Effector memory CD8-positive, alpha-beta T cell (primary cell): ENCODE results near the gene FRMD4B.
A peak's percentile ranks its signal among the peaks of the same experiment; 100 is the strongest.

ENCODE experiments used
- ATAC-seq: fragments of 150-1000 bp; cut with Tn5 transposase; replicated peaks from 2 replicates; pipeline ENCODE4 v1.10.0; 2021; ENCODE audit warnings: mild to moderate bottlenecking, moderate library complexity
- DNase-seq, 3 experiments: peaks; one replicate each; pipeline ENCODE4 v3.0.0; 2021
- H3K27ac Mint-ChIP-seq, 2 donors: one replicate each; pipeline ENCODE4 v1.8.0; 2022; ENCODE audit warnings: mild to moderate bottlenecking in 2 of 2, mixed read lengths in 2 of 2, moderate library complexity in 2 of 2
- H3K27me3 Mint-ChIP-seq, 2 donors: one replicate each; pipeline ENCODE4 v1.8.0; 2022; ENCODE audit warnings: mixed read lengths in 2 of 2
- H3K36me3 Mint-ChIP-seq: one replicate; pipeline ENCODE4 v1.8.0; 2022; ENCODE audit warnings: mild to moderate bottlenecking, moderate library complexity, mixed read lengths; ENCODE audit not compliant: insufficient read depth
- H3K4me1 Mint-ChIP-seq, 2 donors: one replicate each; pipeline ENCODE4 v1.8.0; 2022; ENCODE audit warnings: low read depth in 2 of 2, mixed read lengths in 2 of 2
- H3K4me3 Mint-ChIP-seq, 2 donors: one replicate each; pipeline ENCODE4 v1.8.0; 2022; ENCODE audit warnings: mild to moderate bottlenecking in 2 of 2, mixed read lengths in 2 of 2, moderate library complexity in 2 of 2
- H3K9me3 Mint-ChIP-seq, 2 donors: one replicate each; pipeline ENCODE4 v1.8.0; 2022; ENCODE audit warnings: mixed read lengths in 2 of 2

FRMD4B gene

DNA sequence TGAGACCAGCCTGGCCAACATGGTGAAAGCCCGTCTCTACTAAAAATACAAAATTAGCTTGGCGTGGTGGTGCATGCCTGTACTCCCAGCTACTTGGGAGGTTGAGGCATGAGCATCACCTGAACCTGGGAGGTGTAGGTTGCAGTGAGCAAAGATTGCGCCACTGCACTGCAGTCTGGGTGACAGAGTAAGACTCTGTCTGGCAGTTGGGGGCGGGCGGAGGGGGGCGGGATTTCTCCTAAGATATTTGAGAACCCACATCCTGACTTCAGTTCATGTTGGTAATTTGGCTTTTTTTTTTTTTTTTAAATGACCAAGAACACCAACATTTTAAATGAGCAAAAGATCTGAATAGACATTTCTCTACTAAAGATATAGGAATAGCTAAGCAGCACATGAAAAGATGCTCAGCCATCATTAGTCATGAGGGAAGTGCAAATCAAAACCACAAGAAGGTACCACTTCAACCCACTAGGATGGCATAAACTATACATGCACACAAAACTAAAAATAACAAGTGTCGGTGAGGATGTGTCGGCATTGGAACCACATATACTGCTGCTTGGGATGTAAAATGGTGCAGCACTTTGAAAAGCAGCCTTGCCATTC is 187.9 kb downstream of the FRMD4B start:
- Mint-ChIP-seq H3K27ac (peak overlapping the region; percentile 94 to 97), H3K4me3 (peak overlapping the region; percentile 89), H3K4me1 (peaks cover 27 to 38% of the 10 kb centered on the region in 2 donors), H3K36me3 (peaks cover 41% of the 10 kb centered on the region), H3K9me3 (no peaks in the 10 kb centered on the region), H3K27me3 (no peaks in the 10 kb centered on the region)
- peak; percentile 38 to 41 (median 40) for DNase-seq
- ATAC-seq, result peak; percentile 73

DNA sequence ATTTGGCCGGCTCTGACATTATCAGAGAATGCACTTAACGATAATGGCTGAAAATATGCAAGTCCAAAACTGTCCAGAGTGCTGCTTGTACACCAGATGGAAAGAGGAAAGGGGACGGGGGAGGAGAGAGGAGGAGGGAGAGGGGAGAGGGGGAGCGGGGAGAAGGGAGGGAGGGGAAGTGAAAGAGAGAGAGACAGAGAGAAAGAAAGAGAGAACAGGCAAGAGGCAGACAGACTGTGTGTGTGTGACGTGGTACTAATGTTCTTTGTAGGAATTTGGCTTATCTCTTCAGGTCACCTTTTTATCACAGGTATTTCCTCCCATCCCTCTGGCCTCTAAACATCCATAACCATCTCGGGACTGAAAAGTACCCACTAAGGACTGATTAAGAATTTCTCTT is 188.4 kb downstream of the FRMD4B start:
- peaks cover 27 to 38% of the 10 kb centered on the region in 2 donors for H3K4me1 Mint-ChIP-seq
- H3K36me3 Mint-ChIP-seq, result peaks cover 47% of the 10 kb centered on the region
- DNase-seq (no peak), ATAC-seq (no peak)
- peak overlapping the region; percentile 94 to 97 for H3K27ac Mint-ChIP-seq
- no peaks in the 10 kb centered on the region for H3K9me3 Mint-ChIP-seq
- peak overlapping the region; percentile 44 to 89 for H3K4me3 Mint-ChIP-seq
- no peaks in the 10 kb centered on the region for H3K27me3 Mint-ChIP-seq

DNA sequence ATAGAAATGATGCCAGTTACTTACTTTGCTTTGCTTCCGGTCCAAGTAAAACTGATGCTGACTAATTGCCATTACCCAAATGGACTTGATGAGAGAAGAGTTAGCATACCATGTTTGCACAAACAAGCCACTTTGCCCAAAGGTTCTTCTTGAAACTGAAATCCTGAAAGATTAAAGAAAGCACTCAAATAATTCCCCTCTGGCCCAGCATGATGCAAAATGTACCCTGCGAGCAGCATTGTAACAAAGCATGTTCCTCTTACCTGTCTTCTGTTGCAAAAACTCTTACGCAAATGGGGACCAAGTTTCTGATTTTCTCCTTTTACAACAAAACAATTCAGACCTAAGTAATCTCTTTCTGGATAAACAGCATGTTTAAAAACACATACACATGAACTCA is 189.0 kb downstream of the FRMD4B start:
- peaks cover 51% of the 10 kb centered on the region for H3K36me3 Mint-ChIP-seq
- DNase-seq (no peak), ATAC-seq (no peak)
- H3K27me3 Mint-ChIP-seq, result no peaks in the 10 kb centered on the region
- peaks cover 27 to 38% of the 10 kb centered on the region in 2 donors for H3K4me1 Mint-ChIP-seq
- no peaks in the 10 kb centered on the region for H3K9me3 Mint-ChIP-seq
- peak overlapping the region in 1 of 2 donors; percentile 44 for H3K4me3 Mint-ChIP-seq
- peak overlapping the region; percentile 94 to 97 for H3K27ac Mint-ChIP-seq

DNA sequence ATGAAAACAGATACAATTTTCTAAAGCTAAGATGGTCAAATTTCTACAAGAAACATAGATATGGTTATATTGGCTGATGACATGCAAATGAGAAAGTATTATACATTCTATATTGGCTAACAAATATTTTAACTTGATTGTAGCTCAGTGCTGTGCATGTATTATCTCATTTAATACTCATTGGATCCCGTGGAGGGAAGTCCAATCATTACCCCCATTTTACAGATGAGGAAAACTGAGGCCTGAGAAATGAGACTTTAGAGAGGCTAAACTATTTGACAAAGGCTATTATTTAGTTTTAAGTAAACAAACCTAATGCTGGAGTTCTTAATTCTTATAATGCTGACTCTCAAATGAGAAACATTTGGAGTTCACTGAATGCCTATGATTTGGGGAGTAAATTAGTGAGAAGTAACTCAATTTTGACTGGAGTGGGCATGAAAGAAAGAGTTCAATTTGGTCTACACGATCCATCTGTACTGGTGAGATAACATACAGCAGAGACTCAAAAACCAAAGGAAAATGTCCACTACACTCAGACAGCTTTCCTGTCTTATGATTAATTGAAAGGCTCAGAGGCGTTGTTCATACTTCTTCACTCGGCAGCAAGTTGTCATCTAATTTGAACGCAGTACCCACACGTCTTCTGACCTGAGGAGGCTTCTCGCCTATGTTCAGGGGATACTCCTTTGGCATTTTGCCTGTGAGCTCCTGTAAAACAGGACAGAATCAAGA is 191.3 kb downstream of the FRMD4B start:
- Mint-ChIP-seq H3K4me3 (peak overlapping the region in 1 of 2 donors; percentile 54), H3K36me3 (peaks cover 58% of the 10 kb centered on the region), H3K27me3 (no peaks in the 10 kb centered on the region), H3K9me3 (no peaks in the 10 kb centered on the region), H3K27ac (no peak overlapping the region), H3K4me1 (peaks cover 22 to 32% of the 10 kb centered on the region in 2 donors)
- DNase-seq (no peak), ATAC-seq (no peak)

DNA sequence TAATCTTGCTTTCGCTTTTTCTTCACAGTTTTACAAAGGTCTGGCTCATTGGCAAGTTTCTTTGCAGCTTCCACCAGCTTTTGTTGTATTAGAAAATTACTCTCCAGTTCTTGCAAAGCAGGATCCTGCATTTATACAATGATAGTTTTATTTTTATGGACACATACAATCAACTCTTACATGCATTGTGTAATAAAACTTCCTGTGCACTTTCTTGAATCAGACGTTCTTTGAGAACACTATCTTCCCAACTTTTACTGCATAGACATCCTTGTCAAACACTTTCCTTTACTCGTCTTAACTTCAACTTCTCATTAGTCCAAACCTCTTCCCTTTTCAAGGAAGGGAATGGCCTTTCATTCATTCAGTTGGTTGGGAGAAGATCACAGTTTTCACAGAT is 192.1 kb downstream of the FRMD4B start:
- Mint-ChIP-seq H3K27ac (peak overlapping the region in 1 of 2 donors; percentile 7), H3K4me3 (peak overlapping the region; percentile 50 to 54), H3K27me3 (no peaks in the 10 kb centered on the region), H3K9me3 (no peaks in the 10 kb centered on the region), H3K36me3 (peaks cover 60% of the 10 kb centered on the region), H3K4me1 (peaks cover 14 to 24% of the 10 kb centered on the region in 2 donors)
- no peak for ATAC-seq
- DNase-seq, result no peak

DNA sequence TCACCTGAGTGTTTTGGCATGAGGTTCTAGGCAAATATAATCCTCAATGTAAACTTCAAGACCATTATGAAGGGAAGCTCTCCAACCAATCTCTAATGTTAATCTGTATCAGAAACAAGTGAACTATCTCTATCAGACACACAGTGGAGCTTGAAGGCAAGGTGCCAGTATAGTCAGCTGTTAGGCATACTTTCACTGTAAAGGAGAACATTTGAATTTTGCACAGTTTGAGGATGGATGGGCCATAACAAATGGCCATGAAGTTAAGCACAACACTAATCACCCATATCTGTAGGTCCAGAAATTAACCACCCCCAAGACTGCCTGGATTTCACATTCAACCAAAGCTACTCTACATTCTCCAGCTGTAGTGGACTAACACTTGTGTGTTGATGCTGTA is 194.4 kb downstream of the FRMD4B start:
- Mint-ChIP-seq H3K27me3 (no peaks in the 10 kb centered on the region), H3K4me3 (no peak overlapping the region), H3K4me1 (peaks cover 4 to 9% of the 10 kb centered on the region in 2 donors), H3K27ac (no peak overlapping the region), H3K36me3 (peaks cover 74% of the 10 kb centered on the region), H3K9me3 (no peaks in the 10 kb centered on the region)
- DNase-seq, result no peak
- ATAC-seq, result no peak

DNA sequence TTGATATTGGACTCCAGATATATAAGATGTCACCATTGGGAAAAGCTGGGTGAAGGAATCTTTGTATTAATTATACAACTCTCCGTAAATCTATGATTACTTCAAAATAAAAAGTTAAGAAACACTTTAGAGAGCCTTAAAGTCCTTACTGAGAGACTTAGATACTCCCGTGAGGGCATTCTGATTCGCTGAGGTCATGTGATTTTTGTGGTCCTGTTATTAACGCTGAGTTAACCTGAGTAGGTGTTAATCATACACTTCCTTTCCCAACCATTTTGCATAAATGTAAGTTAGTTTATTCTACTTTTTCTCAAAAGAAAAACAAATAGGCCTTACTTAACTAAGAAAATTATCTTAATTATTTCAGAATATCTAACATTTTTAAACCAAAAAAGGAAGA is 196.4 kb downstream of the FRMD4B start:
- Mint-ChIP-seq H3K4me1 (peaks cover 4 to 9% of the 10 kb centered on the region in 2 donors), H3K27ac (no peak overlapping the region), H3K36me3 (peaks cover 79% of the 10 kb centered on the region), H3K9me3 (no peaks in the 10 kb centered on the region), H3K27me3 (no peaks in the 10 kb centered on the region), H3K4me3 (no peak overlapping the region)
- no peak for DNase-seq
- ATAC-seq, result no peak

DNA sequence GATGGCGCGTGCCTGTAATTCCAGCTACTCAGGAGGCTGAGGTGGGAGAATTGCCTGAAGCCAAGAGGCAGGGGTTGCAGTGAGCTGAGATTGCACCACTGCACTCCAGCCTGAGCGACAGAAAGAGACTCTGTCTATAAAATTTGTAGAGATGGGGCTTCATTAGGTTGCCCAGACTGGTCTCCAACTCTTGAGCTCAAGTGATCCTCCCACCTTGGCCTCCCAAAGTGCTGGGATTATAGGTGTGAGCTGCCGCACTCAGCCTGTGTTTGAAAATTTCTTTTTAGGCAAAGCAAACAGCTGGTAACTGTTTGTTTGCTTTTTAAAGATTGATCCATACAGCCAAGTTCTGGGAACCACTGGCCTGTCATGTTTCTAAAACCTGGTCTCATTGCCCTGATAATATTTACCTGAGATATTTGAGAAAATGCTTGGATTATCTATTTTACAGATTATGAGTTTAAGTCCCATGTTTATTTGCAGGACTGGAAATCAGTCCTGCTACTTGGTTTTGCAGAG is 199.3 kb downstream of the FRMD4B start:
- no peaks in the 10 kb centered on the region for H3K4me1 Mint-ChIP-seq
- H3K9me3 Mint-ChIP-seq, result no peaks in the 10 kb centered on the region
- DNase-seq (no peak), ATAC-seq (no peak)
- no peaks in the 10 kb centered on the region for H3K27me3 Mint-ChIP-seq
- H3K4me3 Mint-ChIP-seq, result no peak overlapping the region
- no peak overlapping the region for H3K27ac Mint-ChIP-seq
- peaks cover 68% of the 10 kb centered on the region for H3K36me3 Mint-ChIP-seq

DNA sequence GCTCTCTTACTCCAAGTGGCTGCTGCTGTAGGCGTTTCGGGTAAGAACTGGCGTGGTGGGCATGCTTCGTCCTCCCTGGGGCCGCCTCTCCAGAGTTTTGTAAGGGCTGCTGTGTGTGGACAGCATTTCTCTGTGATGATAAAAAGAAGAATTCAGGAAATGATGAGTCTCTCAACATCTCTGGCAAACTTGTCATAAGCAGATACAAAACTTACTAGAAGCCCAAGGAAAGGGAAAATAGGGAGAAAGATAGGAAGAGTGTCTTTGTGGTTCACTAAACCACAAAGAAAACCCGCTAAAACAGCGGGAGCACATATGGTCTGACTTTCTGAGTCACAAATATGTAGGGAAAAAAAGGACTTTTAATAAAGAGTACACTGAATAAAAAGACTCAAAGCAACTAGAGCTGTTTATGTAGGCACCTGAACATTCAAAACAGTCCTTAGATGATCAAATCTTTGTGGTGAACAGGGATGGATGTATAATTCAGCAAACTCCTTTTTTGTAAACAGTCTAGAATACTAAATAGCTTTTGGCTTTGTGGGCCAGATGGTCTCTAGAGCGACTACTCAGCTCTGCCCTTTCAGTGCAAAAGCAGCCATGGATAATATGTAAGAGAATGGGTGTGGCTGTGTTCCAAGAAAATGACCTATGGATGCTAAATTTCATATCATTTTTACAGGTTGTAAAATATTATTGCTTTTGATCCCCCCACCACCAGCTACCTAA is 203.1 kb downstream of the FRMD4B start:
- peak overlapping the region in 1 of 2 donors; percentile 53 for H3K27ac Mint-ChIP-seq
- no peak for DNase-seq
- H3K27me3 Mint-ChIP-seq, result no peaks in the 10 kb centered on the region
- no peak for ATAC-seq
- no peaks in the 10 kb centered on the region for H3K9me3 Mint-ChIP-seq
- no peak overlapping the region for H3K4me3 Mint-ChIP-seq
- peaks cover 7% of the 10 kb centered on the region in 2 donors for H3K4me1 Mint-ChIP-seq
- H3K36me3 Mint-ChIP-seq, result peaks cover 73% of the 10 kb centered on the region

DNA sequence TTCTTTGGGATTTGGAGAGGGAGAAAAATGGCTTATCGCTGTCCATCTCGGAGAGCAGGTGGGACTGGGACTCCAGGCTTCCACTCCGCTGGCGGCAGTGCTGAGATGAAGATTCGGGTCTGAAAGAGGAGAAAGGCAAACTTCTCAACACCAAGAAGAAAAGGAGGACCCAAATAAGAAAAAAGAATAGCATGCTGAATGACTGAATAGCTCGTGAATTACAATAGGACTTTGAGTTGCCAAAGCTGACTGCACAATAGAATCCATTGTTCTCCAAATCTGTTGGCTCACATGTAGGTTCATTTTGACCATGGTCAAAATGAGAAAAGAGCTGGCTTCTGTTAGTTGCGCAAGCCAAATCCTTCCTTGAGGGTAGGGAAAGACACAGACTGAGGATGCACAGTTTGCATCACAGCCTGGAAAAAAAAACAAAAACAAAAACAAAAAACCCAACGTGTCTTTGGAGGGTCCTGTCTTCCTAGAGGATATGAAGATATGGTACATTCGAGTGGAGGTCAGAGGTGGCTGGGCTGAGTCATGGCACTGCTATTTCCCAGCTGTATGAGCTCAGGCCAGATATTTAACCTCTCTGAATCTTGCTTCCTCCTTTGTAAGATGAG is 204.2 kb downstream of the FRMD4B start:
- ATAC-seq (no peak), DNase-seq (no peak)
- Mint-ChIP-seq H3K9me3 (no peaks in the 10 kb centered on the region), H3K4me3 (no peak overlapping the region), H3K27ac (peak overlapping the region in 1 of 2 donors; percentile 53), H3K36me3 (peaks cover 63% of the 10 kb centered on the region), H3K27me3 (no peaks in the 10 kb centered on the region), H3K4me1 (peaks cover 7 to 13% of the 10 kb centered on the region in 2 donors)

DNA sequence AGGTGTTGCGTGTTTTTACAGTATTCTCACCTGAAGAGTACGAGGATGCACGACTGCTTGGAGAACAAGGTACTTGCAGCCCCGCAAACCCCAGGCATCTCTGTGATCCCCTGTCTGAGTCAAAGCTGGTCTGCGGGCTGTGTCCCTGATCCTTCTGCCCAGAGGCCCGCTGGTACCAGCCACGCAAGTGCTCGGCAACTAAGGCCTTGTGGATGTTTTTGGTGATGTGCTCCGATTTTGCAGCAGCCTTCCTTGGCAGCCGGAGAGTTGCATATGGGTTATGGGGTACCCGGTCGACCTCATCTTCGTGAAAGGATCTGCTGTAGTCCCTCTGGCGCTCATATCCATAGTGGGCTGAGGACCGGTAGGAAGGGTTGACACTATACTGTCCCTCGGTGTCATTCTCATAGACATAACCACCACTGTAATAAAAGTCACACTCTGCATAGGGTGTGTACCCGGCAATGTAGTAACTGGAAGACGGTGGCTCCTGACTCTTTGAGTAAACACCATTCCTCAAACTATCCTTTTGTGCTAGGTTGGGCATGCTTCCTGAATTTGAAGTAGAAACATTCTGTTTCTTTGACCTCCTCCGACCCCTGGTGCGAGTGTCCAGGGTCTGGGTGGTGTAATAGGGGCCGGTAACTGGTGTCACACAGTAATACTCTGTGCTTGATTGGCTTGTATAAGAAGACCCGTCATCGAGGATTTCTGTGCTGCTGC is 204.9 kb downstream of the FRMD4B start:
- DNase-seq (no peak), ATAC-seq (no peak)
- no peaks in the 10 kb centered on the region for H3K9me3 Mint-ChIP-seq
- H3K4me3 Mint-ChIP-seq, result no peak overlapping the region
- no peak overlapping the region for H3K27ac Mint-ChIP-seq
- no peaks in the 10 kb centered on the region for H3K27me3 Mint-ChIP-seq
- peaks cover 7 to 13% of the 10 kb centered on the region in 2 donors for H3K4me1 Mint-ChIP-seq
- H3K36me3 Mint-ChIP-seq, result peaks cover 61% of the 10 kb centered on the region

DNA sequence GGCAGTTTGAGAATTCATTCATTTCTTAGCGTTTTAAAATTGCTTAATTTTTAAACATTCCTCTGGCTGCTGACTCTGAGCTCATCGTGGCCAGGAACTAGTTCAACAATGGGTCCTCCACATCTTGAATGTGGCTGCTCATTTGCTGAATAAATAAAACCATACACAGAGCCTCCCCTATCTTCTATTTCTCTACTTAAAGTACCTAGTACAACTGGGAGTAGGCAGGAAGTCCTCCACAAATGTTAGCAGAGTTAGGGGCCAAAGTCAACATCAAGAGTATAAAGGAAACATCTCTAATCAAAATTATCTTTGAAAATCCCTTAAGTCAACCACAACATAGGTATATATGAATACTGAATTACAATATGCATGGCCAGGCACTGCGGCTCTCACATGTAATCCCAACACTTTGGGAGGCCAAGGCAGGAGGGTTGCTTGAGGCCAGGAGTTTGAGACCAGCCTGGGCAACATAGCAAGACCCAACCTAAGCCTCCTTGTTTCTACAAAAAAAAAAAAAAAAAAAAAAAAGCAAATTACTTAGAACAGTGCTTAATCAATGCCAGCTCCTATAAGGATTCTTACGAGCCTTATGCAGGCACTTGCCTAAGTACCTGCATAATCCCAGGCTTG is 206.0 kb downstream of the FRMD4B start:
- no peak for DNase-seq
- Mint-ChIP-seq H3K36me3 (peaks cover 64% of the 10 kb centered on the region), H3K4me3 (no peak overlapping the region), H3K9me3 (no peaks in the 10 kb centered on the region), H3K27ac (peak overlapping the region; percentile 14 to 52), H3K4me1 (peaks cover 7 to 13% of the 10 kb centered on the region in 2 donors), H3K27me3 (no peaks in the 10 kb centered on the region)
- ATAC-seq, result no peak
